ENCODE measurements around the gene FER. TPM values are rescaled to one million over a fixed set of nuclear protein-coding genes. Genes with fewer than 3 reads are reported as not detected.

The FER gene
- total and polyA plus RNA-seq, 2 of the 8 experiments (the other 6 are each of a cell fraction or from before 2014, with no cell fraction given): 1.3 to 15.8 TPM

- TF ChIP-seq ATF3 (IDR thresholded peaks at IDR 0.05; ENCODE audit: insufficient read depth, low read depth, low read length) (no peak), RNF2 (IDR thresholded peaks at IDR 0.05; ENCODE audit: borderline replicate concordance, low read depth, low read length, missing control alignments, poor library complexity, severe bottlenecking) (no peak), SP1 (IDR thresholded peaks at IDR 0.05; ENCODE audit: low read depth, low read length) (no peak), SIRT6 (IDR thresholded peaks at IDR 0.05; ENCODE audit: low read length) (no peak)
Measured at GRCh38 chr5:108953940-108954339, 206.2 kb downstream of the FER start (continued).
